T-helper 2 cell treated with Interferon-gamma antibody and Interleukin-4, amounts not matched to agents 5 μg/mL and 100 μg/mL, for 36 hours (primary cell): ENCODE results near the gene SFR1.
"Not testable (repeated sequence)": the region's sequence is repeated elsewhere in the genome, so short reads cannot be mapped to it uniquely, and the experiment has no call there.

Experiments
- DNase-seq: peaks from one replicate; pipeline ENCODE4 v3.0.0; 2021; ENCODE audit warnings: low spot score
- H3K27ac Mint-ChIP-seq: one replicate; pipeline ENCODE4 v1.8.0; 2021; ENCODE audit warnings: mild to moderate bottlenecking, mixed read lengths
- H3K27me3 Mint-ChIP-seq: one replicate; pipeline ENCODE4 v1.8.0; 2021; ENCODE audit warnings: low read depth, mixed read lengths
- H3K36me3 Mint-ChIP-seq: one replicate; pipeline ENCODE4 v1.8.0; 2021; ENCODE audit warnings: low read depth, mixed read lengths
- H3K4me1 Mint-ChIP-seq: one replicate; pipeline ENCODE4 v1.8.0; 2021; ENCODE audit warnings: low read depth, mixed read lengths
- H3K4me3 Mint-ChIP-seq: one replicate; pipeline ENCODE4 v1.8.0; 2022; ENCODE audit warnings: mild to moderate bottlenecking, moderate library complexity, mixed read lengths
- H3K9me3 Mint-ChIP-seq: one replicate; pipeline ENCODE4 v1.8.0; 2021; ENCODE audit warnings: mixed read lengths

SFR1 gene

DNA sequence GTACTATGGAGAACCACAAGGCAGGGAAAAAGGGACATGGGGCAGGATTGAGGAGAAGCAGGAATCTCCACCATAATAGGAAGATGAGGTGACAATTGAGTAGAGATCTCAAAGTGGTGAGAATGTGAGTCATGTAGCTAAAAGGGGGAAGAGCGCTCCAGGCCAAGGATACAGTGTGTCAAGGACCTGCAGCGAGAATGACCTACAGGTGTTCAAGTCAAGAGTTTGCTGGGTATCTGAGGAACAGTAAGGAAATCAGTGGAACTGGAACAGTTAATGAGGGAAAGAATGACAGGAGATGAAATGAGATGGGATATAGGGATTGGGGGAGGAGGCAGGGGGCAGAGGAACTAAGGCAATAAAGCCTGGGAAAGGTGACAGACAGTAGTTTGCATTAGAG is 33.6 kb downstream of the SFR1 start:
- H3K36me3 Mint-ChIP-seq: no peaks in the 10 kb centered on the region
- peaks cover 30% of the 10 kb centered on the region for H3K27me3 Mint-ChIP-seq
- H3K9me3 Mint-ChIP-seq: peaks cover 15% of the 10 kb centered on the region
- DNase-seq: no peak
- no peak overlapping the region for H3K4me3 Mint-ChIP-seq
- no peaks in the 10 kb centered on the region for H3K4me1 Mint-ChIP-seq
- H3K27ac Mint-ChIP-seq: no peak overlapping the region

DNA sequence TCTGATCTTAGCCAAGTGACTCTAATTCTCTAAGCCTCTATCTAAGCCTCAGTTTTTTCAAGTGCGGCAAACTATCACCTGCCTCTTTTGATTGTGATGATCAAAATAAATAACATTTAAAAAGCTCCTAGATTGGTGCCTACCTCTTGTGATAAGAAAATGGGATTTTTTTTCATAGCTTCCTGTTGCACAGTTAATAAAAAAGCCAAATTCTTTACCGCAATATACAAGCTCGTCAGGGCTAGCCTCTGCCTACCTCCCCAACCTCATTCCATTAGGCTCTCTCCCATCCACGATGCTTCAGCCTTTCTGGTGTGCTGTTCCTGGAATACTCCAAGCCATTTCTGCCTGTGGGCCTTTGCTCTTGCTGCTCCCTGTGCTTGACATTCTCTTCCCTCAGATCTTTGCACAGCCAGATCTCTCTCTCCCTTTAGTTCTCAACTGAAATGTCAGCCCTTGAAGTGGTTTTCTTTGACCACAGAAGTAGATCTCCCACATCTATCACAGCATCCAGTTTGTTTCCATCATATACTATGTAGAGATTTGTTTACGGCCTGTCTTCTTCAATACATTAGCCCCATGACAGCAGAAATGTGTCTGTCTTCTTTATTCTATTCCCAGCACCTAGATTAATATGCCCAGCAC is 48.8 kb downstream of the SFR1 start:
- Mint-ChIP-seq H3K4me1 (peaks cover 4% of the 10 kb centered on the region), H3K4me3 (no peak overlapping the region), H3K27me3 (peaks cover 40% of the 10 kb centered on the region), H3K27ac (no peak overlapping the region), H3K9me3 (peaks cover 9% of the 10 kb centered on the region), H3K36me3 (no peaks in the 10 kb centered on the region)
- no peak for DNase-seq

DNA sequence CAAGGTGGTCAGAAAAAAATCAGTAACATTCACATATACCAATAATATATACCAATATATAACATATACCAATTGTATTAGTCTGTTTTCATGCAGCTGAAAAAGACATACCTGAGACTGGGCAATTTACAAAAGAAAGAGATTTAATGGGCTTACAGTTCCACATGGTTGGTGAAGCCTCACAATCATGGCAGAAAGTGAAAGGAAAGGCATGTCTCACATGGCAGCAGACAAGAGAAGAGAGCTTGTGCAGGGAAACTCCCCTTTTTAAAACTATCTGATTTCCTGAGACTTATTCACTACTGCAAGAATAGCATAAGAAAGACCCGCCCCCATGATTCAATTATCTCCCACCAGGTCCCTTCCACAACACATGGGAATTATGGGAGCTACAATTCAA is 52.2 kb downstream of the SFR1 start:
- not testable (repeated sequence) for H3K27ac Mint-ChIP-seq, H3K4me3 Mint-ChIP-seq, H3K4me1 Mint-ChIP-seq, H3K36me3 Mint-ChIP-seq, H3K9me3 Mint-ChIP-seq, DNase-seq
- H3K27me3 Mint-ChIP-seq: peaks cover 37% of the 10 kb centered on the region
